CD4-positive, alpha-beta T cell treated with Interferon gamma for 1 hour (primary cell): ENCODE data around the gene CRYZL1.
A peak's percentile ranks its signal among the peaks of the same experiment; 100 is the strongest.
"Not testable (repeated sequence)": the region's sequence is repeated elsewhere in the genome, so short reads cannot be mapped to it uniquely, and the experiment has no call there.

Experiments
- DNase-seq: peaks from one replicate; pipeline ENCODE4 v3.0.0-alpha.2; 2020

CRYZL1 gene

DNA sequence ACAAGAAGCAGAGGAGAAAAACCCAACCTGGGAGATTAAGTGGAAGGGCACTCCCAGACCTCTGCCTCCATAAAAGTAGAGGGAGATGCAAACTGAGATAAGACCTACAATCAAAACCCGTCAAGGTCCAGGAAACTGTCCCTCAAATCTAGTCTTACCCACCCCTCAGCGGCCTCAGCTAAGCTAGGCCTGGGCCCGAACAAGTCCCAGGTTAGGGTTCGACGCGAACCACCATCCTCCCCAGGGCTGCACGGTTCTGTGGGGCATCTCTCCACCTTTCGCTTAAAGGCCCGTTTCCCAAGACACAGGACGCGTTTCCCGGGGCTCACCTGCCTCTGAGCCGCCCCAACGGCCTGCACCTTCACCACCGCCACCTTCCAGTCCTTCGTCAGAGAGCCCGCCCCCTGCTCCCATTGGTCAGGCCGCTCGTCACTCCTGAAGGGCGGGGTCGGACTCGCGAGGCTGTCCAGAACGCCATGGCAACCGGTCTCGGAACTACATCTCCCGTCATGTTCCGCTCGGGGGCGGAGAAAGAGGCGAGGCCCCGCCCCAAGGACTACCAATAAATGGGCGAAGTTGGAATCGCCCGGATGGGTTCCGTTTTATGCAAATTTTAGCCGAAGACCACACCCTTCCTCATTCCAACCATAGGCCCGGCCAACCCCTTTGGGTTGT is at the start of gene CRYZL1:
TSS of gene CRYZL1 (minus strand) at position 390 of the 675 bp plus-strand sequence. CDS start 10,190 bp downstream, outside the sequence.
- DNase-seq, result peak; percentile 100

GRCh38 chr21:33690874-33691273 is 49.3 kb upstream of the CRYZL1 start:
- no peak for DNase-seq

GRCh38 chr21:33688353-33688752 is 46.8 kb upstream of the CRYZL1 start:
- no peak for DNase-seq

GRCh38 chr21:33687634-33688033 is 46.1 kb upstream of the CRYZL1 start:
- DNase-seq, result no peak

DNA sequence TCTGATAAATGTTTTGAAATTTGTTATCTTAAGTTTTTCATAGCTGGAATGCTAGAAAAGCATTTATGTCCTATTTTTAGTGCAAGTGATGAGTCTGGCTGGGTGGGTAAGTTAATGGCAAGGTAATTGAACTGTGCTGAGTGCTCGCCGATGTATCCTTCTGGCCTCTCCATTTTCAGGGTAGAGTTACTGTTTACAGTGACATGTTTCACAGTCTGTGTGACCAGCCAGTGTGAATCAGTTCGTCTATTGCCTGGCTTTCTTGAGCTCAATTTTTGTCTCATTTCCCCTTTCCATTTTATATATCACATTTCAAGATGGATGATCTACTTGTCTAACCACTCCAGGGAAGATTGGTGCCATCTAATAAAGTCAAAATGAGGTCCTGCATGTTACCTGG is 44.8 kb upstream of the CRYZL1 start:
- DNase-seq, result no peak

DNA sequence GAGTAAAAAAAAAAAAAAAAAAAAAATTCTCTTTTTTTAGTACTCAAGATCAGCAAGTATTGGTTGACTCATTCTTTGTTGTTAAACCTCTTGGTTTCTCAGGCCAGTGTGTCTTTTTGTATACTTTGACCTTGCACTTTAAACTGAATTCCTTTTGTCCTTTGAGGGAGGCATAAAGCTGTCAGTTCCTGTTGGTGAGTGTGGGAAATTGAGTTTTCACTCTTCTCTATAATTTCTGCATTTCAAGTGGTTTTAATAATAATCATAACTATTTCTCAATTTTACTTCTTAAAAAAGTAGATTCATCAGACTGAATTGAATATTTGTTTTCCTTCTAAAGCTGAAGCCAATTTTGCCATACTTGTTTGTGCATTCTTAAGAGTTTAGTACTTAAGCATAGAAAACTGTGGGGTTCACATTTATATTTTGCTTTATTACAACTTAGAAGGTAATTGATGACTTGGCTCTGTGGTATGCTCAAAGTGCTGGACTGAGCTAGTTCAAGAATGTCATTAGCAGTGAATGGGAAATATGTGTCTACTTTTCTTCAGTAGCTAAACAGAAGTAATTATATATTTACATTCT is 44.2 kb upstream of the CRYZL1 start:
- DNase-seq, result no peak

DNA sequence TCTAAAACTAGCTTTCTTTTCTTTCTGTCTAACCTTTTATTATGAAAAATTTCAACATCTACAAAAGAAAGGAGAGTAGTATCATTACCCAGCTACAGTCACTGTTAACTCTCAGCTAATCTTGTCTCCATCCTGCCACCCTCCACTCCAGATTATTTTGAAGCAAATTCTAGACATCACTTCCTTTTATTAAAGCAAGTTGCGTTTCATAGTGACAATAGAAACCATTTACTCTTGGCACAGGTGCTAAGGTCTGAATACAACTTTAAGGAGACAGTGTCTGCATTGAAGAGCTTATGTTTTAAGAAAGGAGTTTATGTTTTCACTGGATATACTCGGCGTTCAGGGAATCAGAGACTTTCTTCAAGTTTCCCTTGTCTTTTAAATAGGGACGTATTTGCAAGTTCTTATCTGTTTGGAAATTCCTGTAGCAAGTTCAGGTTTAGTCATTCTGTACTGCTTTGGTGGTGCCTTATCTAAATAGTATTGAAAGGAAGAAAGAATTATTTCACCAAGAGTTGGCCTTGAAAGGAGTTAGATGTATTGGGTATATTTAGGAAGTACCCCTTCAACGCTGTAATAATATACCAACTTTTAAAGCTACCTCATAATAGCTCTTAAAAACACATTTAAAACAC is 43.5 kb upstream of the CRYZL1 start:
- no peak for DNase-seq

DNA sequence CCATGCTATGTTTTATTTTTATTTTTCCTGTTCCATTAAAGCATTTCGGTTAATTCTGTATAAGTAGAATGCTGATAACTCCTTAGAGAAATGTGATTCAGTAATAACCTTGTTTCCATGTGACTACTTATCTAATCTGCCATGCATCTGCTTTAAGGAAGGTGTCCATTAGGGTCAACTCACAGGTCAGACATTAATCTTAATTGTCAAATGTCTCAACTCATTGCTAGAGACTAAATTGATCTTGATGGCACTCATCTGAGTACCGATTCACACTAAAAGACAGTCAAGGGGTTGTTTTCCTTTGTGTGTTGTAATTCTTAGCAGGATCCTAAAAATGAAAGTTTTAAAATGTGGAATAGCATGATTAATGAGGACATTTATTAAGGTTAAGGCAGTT is 42.5 kb upstream of the CRYZL1 start:
- DNase-seq, result no peak

DNA sequence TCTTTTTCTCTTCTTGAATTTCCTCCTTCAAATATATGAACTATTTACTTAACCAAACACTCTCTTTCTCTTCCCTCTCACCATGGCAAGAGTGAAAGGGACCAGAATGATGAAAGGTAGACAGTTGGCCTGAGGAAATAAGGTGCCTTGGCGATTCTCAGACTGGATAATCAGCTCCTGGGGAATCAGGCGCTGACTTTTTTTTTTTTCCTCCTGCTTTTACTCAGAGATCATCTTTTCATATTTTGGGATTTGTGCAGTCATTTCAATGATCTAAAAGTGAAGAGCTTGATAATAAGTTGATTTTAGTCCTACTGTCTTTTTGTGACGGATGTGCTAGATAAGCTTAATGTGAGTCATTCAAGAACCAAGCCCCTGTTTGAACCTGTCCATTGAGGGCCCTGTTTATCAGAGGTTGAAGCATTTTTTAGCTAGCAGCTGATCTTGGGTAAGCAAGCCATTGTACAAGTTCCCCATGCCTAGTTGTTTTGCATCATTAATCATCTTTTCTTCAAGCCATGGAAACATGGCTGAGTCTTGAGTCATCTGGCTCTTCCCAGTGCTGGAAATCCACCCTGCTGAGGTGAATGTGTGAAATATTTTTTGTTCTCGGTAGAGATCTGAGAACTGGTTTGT is 41.6 kb upstream of the CRYZL1 start:
- no peak for DNase-seq

- no peak for DNase-seq
Observed at GRCh38 chr21:33680870-33681269, 39.3 kb upstream of the CRYZL1 start.

- DNase-seq, result no peak
Observed at GRCh38 chr21:33677450-33677849, 35.9 kb upstream of the CRYZL1 start.

- not testable (repeated sequence) for DNase-seq
Observed at GRCh38 chr21:33676666-33677065, 35.1 kb upstream of the CRYZL1 start.

DNA sequence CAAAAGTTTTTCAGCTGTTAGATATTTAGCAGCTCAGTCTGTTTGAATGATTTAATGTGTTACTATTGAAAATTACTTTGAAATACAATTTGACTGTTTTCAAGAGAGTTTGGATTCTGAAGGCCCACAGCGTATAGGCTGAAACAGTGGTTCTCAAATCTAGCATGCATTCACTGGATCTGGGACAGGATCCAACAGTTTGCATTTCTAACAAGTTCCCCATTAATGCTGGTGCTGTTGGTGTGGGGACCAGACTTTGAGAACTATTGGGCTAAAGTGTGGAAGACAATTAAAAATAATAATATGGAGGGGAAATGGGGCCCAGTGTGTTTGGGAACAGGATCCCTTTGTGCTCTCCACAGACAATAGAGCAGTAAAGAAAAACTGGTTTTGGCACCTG is 32.7 kb upstream of the CRYZL1 start:
- DNase-seq, result no peak

DNA sequence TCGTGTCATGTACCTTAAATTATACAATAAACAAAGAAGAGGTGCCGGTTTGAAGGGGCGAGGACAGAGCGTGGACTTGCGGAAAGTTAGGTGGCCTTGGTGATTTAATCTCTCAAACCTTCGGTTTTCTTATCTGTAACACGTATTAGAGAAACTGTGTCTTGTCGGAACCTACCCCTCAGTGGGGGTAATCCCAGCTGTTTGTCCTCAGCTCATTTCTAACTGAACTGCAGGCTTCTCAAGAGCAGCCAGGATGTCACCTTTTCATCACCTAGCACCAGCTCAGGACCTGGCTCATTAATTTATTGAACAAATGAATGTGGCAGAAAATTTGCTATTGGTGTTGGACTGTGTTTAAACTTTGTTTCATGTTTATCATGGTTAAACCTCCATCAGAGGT is 31.9 kb upstream of the CRYZL1 start:
- DNase-seq, result no peak

- DNase-seq, result no peak
Observed at GRCh38 chr21:33670076-33670978, 28.8 kb upstream of the CRYZL1 start.

- DNase-seq, result no peak
Observed at GRCh38 chr21:33668620-33669019, 27.1 kb upstream of the CRYZL1 start.

DNA sequence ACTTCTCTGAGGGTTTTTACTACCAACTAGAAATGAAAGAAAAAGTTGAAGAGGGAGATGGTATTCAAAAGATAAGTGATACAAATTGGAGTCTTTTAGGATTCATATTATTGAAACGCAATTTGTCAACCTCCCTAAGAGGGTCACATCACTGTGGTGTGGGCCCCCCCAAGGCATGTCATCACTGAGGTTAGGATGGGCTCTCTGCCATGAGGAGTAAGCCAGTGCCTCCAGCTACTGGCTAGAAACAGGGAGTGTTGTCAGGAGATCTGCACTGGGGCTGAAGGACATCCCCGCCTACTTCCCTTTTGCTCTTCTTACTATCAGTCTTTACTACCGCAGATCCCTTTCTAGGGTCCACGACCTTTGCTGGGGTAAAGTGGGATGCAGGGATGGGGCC is 26.6 kb upstream of the CRYZL1 start:
- DNase-seq, result no peak

- no peak for DNase-seq
Observed at GRCh38 chr21:33667636-33668035, 26.1 kb upstream of the CRYZL1 start.

DNA sequence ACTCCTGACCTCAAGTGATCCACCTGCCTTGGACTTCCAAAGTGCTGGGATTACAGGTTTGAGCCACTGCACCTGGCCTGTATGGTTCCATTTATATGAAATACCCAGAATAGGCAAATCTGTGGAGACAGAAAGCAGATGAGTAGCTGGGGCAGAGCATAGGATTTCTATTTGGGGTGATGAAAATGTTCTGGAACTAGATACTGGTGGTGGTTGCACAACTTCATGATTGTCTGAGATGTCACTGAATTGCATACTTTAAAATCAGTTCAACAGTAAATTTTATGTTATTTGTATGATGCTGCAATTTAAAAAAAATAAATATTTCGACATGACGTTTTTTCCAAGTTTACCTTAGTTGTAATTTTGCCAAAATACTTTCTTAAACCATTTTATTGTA is 24.6 kb upstream of the CRYZL1 start:
- DNase-seq, result no peak

- DNase-seq, result no peak
Observed at GRCh38 chr21:33664135-33664534, 22.6 kb upstream of the CRYZL1 start.

DNA sequence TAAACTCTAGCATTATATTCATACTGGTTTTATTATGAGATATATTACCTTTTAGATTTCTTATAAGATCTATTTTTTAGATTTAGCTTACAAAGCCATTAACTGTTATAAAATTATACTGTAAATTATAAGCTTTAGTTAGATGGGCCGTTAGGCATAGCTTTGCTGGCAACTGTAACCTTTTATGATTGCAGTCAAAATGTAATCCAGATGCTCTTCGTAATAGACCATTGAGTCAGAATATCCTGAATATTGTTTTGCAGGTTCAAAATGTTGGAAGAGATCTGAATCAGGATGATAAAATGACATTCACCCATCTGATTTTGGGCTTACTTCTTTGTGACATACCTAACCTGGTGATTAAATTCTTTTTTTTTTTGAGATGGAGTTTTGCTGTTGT is 21.7 kb upstream of the CRYZL1 start:
- DNase-seq, result no peak

GRCh38 chr21:33662046-33662445 is 20.5 kb upstream of the CRYZL1 start:
- no peak for DNase-seq

DNA sequence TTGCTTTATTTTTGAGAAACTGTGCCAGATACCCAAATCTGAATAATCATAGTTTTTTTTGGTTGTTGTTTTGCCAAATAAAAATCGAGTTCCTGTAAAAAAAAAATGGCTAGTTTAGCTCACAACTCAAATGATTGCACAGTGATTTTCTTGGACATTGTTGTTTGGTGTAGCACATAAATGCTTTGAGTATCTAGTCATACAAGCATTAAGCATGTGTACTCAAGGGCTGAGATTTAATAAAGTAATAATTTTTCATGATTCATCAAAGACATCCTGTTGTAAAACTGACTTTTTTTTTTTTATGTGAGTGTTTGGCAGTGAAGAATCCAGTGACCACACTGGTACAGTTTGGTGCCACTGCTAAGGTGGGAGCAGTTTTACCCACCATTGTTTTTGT is 19.6 kb upstream of the CRYZL1 start:
- DNase-seq, result no peak
